NCI-H2081 treated with DMSO at 0.1 percent for 48 hours (cell line): ENCODE measurements around the gene GPA33.
A peak's percentile ranks its signal among the peaks of the same experiment; 100 is the strongest.

ENCODE experiments used
- DNase-seq: peaks from one replicate; lab custom pipeline; 2025; lab: John Stamatoyannopoulos, UW

The GPA33 gene

GRCh38 chr1:167117225-167117624 is 27.0 kb upstream of the GPA33 start:
- no peak for DNase-seq

DNA sequence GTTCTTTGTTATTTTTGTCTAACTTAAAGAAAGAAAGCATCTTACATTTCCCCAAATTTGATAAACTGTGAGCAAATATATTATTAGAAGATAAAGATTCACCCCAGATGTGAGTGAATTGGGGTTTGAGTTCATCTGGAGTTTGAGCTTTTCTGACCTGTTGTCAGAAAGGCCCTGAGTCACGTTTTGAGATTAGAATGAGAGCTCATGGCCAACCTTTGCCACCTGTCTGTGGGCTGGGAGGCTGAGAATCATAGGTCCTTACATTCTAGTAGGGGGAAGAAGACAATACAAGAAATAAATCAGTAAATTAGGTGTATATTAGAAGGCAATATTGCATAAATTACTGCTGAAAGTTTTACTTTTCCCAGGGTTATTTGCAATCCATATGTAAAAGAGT is 26.0 kb upstream of the GPA33 start:
- no peak for DNase-seq

- no peak for DNase-seq
Measured at GRCh38 chr1:167115655-167116054, 25.5 kb upstream of the GPA33 start.

DNA sequence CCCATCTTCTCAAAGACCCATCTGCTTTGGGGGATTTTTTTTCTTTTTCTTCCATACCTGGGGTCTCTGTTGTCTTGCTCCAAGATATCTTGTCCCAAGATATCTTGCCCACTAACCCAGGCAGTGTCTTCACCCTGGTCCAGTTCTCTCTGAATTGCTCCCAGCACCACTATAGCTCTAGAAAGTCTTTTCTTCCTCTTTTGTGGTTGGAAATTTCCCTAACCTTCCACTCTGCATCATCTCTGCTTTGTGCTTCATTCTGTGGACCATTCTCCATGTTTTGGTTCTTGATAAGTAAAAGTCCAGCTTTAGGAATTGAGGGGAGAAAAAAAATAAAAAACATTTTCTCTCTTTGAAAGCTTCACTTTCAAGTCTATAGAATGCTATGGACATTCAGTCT is 24.5 kb upstream of the GPA33 start:
- DNase-seq = no peak

DNA sequence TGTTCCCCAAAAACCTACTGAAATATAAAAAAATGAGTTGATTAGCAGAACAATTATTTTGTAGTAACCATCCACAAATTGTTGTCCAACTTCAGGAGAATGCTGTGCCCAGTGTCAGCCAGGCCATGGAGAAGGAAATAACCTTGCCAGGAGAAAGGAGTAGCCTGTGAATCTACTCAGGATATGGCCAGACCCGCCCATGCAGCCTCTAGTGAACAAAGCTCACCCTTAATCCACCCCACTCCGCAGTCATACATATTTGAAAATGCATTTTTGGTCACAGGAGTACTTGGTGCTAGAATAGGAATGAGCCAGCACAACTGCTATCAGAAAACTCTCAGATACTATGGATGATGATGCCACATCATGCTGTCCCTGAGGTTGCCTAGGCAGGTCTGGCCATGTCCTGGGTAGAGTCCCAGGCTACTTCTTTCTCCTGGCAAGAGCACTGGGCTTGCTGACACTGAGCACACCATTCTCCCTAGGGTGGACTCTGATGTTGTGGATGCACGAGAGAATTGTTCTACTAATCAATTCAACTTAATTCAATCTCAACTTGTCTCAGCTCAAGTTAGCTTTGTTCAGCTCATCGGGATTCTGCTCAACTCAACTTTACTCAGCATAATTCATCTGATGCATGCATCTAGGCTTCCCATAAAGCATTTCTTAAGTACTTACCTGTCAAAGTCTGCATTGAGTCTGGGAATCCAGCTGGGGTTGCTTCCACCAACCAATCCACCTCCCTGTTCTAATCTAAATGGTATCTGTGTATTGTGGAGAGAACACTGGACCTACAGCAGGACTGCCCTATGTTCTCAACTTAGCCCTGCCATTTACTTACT is 21.9 kb upstream of the GPA33 start:
- DNase-seq = no peak

- no peak for DNase-seq
Measured at GRCh38 chr1:167110586-167110985, 20.4 kb upstream of the GPA33 start.

GRCh38 chr1:167109125-167109524 is 18.9 kb upstream of the GPA33 start:
- peak; percentile 74 for DNase-seq

- no peak for DNase-seq
Measured at GRCh38 chr1:167107456-167107855, 17.3 kb upstream of the GPA33 start.

DNA sequence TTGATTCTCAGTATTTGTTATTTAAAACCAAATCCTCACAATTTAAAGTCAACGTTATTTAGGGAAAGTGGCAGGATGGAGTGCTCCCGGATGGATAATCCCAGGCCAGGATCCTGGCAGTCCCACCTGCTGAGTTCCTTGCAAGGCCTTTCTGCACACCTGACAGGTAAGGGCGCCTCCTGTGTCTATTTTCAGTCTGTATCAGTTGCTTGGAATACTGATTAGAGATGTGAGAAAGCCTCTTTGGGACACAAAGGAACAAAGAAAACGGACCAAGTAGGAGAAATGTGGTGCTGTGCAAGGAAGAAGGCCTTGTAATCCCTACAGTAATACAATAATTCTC is 15.9 kb upstream of the GPA33 start:
- no peak for DNase-seq

- DNase-seq = no peak
Measured at GRCh38 chr1:167105271-167106118, 15.3 kb upstream of the GPA33 start.

- DNase-seq = no peak
Measured at GRCh38 chr1:167104256-167104633, 14.1 kb upstream of the GPA33 start.

DNA sequence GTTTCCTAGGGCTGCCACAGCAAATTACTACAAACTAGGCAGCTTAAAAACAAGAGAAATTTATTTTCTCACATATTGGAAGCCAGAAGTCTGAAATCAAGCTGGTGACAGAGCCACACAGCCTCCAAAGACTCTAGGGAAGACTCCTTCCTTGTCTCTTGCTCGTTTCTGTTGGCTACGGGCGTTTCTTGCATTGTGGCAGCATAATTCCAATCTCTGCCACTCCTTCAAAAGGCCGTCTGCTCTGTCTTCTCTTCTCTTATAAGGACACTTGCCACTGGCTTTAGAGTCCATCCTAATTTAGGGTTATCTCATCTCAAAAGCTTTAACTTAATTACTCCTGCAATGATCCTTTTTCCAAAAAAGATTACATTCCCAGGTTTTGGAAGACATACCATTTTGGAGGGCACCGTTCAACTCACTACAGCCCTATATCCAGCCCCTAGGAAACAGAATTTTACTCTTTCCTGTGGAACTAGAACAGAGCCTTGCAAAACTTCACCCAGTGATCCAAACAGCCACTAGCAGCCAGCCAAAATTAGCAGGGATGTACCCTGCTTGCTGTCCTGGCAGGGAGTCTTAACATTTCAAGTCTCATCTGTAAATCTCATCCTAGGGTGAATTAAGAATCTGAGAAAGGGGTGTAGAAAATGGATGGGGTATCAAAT is 12.9 kb upstream of the GPA33 start:
- DNase-seq = no peak

DNA sequence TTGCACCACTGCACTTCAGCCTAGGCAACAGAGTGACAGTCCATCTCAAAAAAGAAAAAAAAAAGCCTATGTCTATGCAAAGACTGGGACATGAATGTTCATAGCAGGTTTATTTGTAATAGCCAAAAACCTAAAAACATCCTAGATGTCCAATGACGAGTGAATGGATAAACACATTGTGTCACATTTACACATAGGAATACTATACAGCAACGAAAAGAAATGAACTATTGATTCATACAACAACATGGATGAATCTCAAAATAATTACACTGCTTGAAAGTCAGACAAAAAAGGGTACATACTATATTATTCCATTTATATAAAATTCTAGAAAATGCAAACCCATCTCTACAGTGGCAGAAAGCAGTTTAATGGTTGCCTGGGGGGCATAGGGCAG is 11.6 kb upstream of the GPA33 start:
- no peak for DNase-seq

GRCh38 chr1:167100730-167101129 is 10.6 kb upstream of the GPA33 start:
- no peak for DNase-seq

GRCh38 chr1:167099851-167100250 is 9.7 kb upstream of the GPA33 start:
- no peak for DNase-seq

DNA sequence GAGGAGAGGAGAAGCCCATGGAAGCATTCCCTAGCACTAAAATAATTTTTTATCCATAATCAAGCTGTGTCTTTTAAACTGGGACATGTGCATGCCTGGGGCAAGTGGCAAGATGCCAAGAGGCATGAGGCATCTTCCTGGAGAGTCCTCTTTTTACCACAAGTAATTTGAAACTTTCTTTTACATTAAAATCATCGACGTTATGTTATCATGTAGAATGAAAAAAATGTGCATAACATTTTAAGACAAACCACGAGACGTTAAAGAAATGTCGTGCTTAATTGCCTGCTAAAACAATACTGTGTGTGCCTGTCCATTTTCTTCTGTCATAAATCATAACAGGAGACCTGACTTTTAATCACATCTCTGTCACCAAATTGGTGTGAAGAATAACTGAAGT is 5.2 kb upstream of the GPA33 start:
- DNase-seq = no peak

- DNase-seq = no peak
Measured at GRCh38 chr1:167094690-167095089, 4.5 kb upstream of the GPA33 start.

GRCh38 chr1:167093846-167094516 is 3.8 kb upstream of the GPA33 start, which contains the start of gene STYXL2:
TSS of gene STYXL2 (plus strand) at chr1:167094075. CDS start at chr1:167094850, 775 bp downstream.
- DNase-seq = no peak

DNA sequence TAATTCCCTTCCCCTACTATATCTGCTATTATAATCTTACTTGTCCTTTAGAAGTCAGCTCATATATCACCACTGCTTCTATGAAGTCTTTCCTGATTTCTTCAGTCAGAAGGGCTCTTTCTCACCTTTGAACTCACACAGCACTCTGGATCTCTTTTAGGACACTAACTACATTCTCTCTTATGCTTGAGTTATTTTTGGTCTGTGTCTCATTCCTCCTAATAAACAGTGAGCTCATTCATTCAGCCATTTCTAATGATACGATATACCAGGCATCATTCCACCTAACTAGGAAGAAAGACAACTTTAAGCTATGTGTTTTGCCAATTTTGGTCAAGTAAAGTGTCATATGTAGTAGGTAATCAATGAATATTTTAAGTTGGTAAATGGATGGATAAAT is 2.5 kb upstream of the GPA33 start:
- no peak for DNase-seq

- DNase-seq = no peak
Measured at GRCh38 chr1:167089939-167090313, 251 bp downstream of the GPA33 start.

DNA sequence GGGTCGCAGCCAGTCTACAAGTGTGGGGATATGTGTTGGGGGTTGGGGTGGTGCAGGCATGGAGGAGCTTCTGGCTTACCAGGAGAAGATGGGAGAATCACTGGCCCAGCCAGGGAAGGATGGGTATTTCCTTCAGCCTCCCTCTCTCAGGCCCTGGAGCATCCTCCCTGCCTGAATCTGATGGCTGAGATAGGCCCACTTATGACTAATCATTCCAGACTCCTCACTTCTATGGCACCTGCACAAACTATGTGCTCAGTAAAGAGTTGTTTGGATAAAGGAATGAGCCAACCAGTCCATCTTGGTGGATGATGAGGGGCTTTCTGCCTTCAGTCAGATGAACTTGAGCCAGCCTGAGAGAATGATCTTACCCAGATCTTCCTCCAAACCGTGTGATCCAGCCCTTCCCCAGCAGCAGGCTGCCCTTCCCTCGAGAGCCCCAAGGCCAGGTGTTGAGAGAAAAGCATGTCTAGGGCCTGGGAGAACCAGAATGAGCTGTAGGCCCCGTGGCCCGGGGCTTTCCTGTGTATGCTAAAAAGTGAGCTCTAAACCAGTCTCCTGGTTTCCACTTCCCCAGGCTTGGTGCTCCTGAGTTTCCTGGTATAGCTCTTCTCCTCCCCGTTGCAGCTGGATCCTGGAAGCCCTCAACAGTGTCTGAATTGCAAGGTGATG is 1.3 kb downstream of the GPA33 start:
- no peak for DNase-seq

DNA sequence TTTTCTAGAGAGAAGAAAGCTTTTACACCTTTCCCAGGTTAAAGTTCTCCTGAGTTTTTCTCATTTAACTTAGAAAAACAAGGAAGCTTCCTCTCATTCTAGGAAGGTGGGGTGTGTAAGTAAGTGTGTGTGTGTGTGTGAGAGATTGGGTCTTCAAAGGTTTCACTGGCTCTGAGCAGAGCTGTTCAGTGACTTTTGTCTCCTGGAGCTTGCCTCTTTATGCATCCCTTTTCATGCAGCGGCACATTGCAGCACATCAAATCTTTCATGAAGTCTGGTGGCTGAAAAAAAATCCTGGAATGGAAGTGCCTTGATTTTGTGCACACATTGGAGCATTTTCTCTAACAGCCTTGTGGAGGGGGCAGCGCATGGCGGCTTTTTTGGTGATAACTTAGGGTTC is 3.4 kb downstream of the GPA33 start:
- no peak for DNase-seq
